Measurements from ENCODE around the gene AKR1D1. TPM values are rescaled to one million over a fixed set of nuclear protein-coding genes. Genes with fewer than 3 reads are reported as not detected.

The AKR1D1 gene
- total and polyA plus RNA-seq, 2 of the 13 experiments (the other 11 are each of a cell fraction or from before 2014, with no cell fraction given), result 6.9 to 37.0 TPM

DNA sequence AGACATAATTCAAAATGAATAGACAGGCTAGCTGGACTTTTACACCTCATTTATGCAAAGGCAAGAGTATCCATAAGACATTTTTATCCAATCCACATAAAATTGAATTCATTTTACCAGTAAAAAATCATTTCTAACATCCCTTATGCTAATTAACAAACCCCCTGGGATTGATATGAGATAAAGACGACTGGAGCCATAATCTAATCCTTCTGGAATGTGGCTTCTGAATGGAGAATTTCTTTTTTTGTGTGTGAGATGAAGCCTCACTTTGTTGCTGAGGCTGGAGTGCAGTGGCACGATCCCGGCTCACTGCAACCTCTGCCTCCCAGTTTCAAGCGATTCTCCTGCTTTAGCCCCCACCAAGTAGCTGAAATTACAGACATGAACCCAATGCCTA, 90.4 kb downstream of the AKR1D1 start (continued):
- TF ChIP-seq, protein P1, sequence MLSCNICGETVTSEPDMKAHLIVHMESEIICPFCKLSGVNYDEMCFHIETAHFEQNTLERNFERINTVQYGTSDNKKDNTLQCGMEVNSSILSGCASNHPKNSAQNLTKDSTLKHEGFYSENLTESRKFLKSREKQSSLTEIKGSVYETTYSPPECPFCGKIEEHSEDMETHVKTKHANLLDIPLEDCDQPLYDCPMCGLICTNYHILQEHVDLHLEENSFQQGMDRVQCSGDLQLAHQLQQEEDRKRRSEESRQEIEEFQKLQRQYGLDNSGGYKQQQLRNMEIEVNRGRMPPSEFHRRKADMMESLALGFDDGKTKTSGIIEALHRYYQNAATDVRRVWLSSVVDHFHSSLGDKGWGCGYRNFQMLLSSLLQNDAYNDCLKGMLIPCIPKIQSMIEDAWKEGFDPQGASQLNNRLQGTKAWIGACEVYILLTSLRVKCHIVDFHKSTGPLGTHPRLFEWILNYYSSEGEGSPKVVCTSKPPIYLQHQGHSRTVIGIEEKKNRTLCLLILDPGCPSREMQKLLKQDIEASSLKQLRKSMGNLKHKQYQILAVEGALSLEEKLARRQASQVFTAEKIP (CRISPR knock-in tag; IDR thresholded peaks at IDR 0.05; ENCODE audit: borderline replicate concordance), result no peak
- TF ChIP-seq ZNF644 (CRISPR knock-in tag; IDR thresholded peaks at IDR 0.05; ENCODE audit: low read depth) (no peak), PHB2 (IDR thresholded peaks at IDR 0.05; ENCODE audit: partially characterized antibody) (no peak), ZNF746 (CRISPR knock-in tag; IDR thresholded peaks at IDR 0.05) (no peak), CBX1 (IDR thresholded peaks at IDR 0.05; ENCODE audit: low read depth) (no peak), ZNF839 (CRISPR knock-in tag; IDR thresholded peaks at IDR 0.05; ENCODE audit: borderline replicate concordance) (no peak)
- TF ChIP-seq, protein P2, sequence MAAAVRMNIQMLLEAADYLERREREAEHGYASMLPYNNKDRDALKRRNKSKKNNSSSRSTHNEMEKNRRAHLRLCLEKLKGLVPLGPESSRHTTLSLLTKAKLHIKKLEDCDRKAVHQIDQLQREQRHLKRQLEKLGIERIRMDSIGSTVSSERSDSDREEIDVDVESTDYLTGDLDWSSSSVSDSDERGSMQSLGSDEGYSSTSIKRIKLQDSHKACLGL (CRISPR knock-in tag; IDR thresholded peaks at IDR 0.05), result no peak
- TF ChIP-seq, protein P3, sequence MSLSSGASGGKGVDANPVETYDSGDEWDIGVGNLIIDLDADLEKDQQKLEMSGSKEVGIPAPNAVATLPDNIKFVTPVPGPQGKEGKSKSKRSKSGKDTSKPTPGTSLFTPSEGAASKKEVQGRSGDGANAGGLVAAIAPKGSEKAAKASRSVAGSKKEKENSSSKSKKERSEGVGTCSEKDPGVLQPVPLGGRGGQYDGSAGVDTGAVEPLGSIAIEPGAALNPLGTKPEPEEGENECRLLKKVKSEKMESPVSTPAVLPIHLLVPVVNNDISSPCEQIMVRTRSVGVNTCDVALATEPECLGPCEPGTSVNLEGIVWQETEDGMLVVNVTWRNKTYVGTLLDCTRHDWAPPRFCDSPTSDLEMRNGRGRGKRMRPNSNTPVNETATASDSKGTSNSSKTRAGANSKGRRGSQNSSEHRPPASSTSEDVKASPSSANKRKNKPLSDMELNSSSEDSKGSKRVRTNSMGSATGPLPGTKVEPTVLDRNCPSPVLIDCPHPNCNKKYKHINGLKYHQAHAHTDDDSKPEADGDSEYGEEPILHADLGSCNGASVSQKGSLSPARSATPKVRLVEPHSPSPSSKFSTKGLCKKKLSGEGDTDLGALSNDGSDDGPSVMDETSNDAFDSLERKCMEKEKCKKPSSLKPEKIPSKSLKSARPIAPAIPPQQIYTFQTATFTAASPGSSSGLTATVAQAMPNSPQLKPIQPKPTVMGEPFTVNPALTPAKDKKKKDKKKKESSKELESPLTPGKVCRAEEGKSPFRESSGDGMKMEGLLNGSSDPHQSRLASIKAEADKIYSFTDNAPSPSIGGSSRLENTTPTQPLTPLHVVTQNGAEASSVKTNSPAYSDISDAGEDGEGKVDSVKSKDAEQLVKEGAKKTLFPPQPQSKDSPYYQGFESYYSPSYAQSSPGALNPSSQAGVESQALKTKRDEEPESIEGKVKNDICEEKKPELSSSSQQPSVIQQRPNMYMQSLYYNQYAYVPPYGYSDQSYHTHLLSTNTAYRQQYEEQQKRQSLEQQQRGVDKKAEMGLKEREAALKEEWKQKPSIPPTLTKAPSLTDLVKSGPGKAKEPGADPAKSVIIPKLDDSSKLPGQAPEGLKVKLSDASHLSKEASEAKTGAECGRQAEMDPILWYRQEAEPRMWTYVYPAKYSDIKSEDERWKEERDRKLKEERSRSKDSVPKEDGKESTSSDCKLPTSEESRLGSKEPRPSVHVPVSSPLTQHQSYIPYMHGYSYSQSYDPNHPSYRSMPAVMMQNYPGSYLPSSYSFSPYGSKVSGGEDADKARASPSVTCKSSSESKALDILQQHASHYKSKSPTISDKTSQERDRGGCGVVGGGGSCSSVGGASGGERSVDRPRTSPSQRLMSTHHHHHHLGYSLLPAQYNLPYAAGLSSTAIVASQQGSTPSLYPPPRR (CRISPR knock-in tag; IDR thresholded peaks at IDR 0.05; ENCODE audit: borderline replicate concordance), result no peak

Measured in HepG2 (cell line).